DND-41 (cell line): Measurements from ENCODE around the gene SLC40A1.

Experiments
- ATAC-seq: fragments of 200-7000 bp; cut with Tn5 transposase; 3 replicates; pipeline ENCODE4 v1.9.1; 2021; ENCODE audit warnings: low read depth; ENCODE audit not compliant: insufficient read depth
- DNase-seq: peaks from one replicate; pipeline ENCODE4 v3.0.0-alpha.2; 2020
- H2AFZ ChIP-seq: 2 replicates; pipeline ENCODE4 v1.6.0; 2012; ENCODE audit warnings: low read depth, low read length
- H3K27ac ChIP-seq: 2 replicates; pipeline ENCODE4 v1.5.1; 2012; ENCODE audit warnings: low read length, inconsistent platforms
- H3K27me3 ChIP-seq: fragments of 200-600 bp; sonication (generic); 2 replicates; pipeline ENCODE4 v1.6.0; 2012; ENCODE audit warnings: low read length, mild to moderate bottlenecking, inconsistent platforms; ENCODE audit not compliant: insufficient read depth, poor library complexity
- H3K36me3 ChIP-seq: 2 replicates; pipeline ENCODE4 v1.5.1; 2012; ENCODE audit warnings: low read length, inconsistent platforms; ENCODE audit not compliant: insufficient read depth
- H3K4me1 ChIP-seq: 2 replicates; pipeline ENCODE4 v1.5.1; 2012; ENCODE audit warnings: mild to moderate bottlenecking, low read length; ENCODE audit not compliant: insufficient read depth
- H3K4me2 ChIP-seq: 2 replicates; pipeline ENCODE4 v1.6.0; 2012; ENCODE audit warnings: mild to moderate bottlenecking, moderate library complexity, low read length, inconsistent platforms; ENCODE audit not compliant: insufficient read depth
- H3K4me3 ChIP-seq, 2 experiments: fragments of 200-600 bp in 1 of 2; shearing (Covaris generic) in 1 of 2; 2 replicates each; pipeline ENCODE4 v1.5.1; 2012 to 2016; ENCODE audit warnings: inconsistent platforms in 2 of 2, low read length in 2 of 2, mild to moderate bottlenecking in 2 of 2, low read depth in 1 of 2, moderate library complexity in 1 of 2
- H3K79me2 ChIP-seq: 2 replicates; pipeline ENCODE4 v1.6.0; 2012; ENCODE audit warnings: low read length, inconsistent platforms; ENCODE audit not compliant: insufficient read depth
- H3K9ac ChIP-seq: 2 replicates; pipeline ENCODE4 v1.6.0; 2012; ENCODE audit warnings: low read depth, mild to moderate bottlenecking, inconsistent platforms, low read length, moderate library complexity
- H3K9me3 ChIP-seq: 2 replicates; pipeline ENCODE4 v1.5.1; 2012; ENCODE audit warnings: low read length, moderate library complexity, mild to moderate bottlenecking, inconsistent platforms; ENCODE audit not compliant: insufficient read depth, severe bottlenecking
- H4K20me1 ChIP-seq: 2 replicates; pipeline ENCODE4 v1.6.0; 2012; ENCODE audit warnings: low read length; ENCODE audit not compliant: insufficient read depth
- EZH2 ChIP-seq: IDR thresholded peaks from 3 replicates; pipeline ENCODE4 v1.6.1; 2012; ENCODE audit warnings: borderline replicate concordance, low read depth, mild to moderate bottlenecking, moderate library complexity, low read length, inconsistent platforms; ENCODE audit not compliant: severe bottlenecking
- TF ChIP-seq, protein P1 (sequence below): IDR thresholded peaks from 2 replicates; pipeline ENCODE4 v1.5.1; 2012; ENCODE audit warnings: borderline replicate concordance, low read length, moderate library complexity, mild to moderate bottlenecking; ENCODE audit not compliant: poor library complexity, severe bottlenecking; ENCODE audit errors: extremely low read depth

Gene SLC40A1

GRCh38 chr2:189627789-189628188 is 47.2 kb upstream of the SLC40A1 start:
- no peaks in the 10 kb centered on the region for H4K20me1 ChIP-seq
- no peaks in the 10 kb centered on the region for H3K36me3 ChIP-seq
- no peaks in the 10 kb centered on the region for H3K27me3 ChIP-seq
- no peak overlapping the region for H3K4me3 ChIP-seq
- H3K9ac ChIP-seq = no peak overlapping the region
- H3K4me1 ChIP-seq = no peaks in the 10 kb centered on the region
- no peak overlapping the region for H3K27ac ChIP-seq
- TF ChIP-seq, protein P1, sequence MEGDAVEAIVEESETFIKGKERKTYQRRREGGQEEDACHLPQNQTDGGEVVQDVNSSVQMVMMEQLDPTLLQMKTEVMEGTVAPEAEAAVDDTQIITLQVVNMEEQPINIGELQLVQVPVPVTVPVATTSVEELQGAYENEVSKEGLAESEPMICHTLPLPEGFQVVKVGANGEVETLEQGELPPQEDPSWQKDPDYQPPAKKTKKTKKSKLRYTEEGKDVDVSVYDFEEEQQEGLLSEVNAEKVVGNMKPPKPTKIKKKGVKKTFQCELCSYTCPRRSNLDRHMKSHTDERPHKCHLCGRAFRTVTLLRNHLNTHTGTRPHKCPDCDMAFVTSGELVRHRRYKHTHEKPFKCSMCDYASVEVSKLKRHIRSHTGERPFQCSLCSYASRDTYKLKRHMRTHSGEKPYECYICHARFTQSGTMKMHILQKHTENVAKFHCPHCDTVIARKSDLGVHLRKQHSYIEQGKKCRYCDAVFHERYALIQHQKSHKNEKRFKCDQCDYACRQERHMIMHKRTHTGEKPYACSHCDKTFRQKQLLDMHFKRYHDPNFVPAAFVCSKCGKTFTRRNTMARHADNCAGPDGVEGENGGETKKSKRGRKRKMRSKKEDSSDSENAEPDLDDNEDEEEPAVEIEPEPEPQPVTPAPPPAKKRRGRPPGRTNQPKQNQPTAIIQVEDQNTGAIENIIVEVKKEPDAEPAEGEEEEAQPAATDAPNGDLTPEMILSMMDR = no peak
- TF ChIP-seq EZH2 = no peak
- DNase-seq = no peak
- no peaks in the 10 kb centered on the region for H3K9me3 ChIP-seq
- no peaks in the 10 kb centered on the region for H3K79me2 ChIP-seq
- no peak overlapping the region for H3K4me2 ChIP-seq
- no peak overlapping the region for H2AFZ ChIP-seq
- ATAC-seq = no peak

- no peaks in the 10 kb centered on the region for H3K36me3 ChIP-seq
- no peak overlapping the region for H3K9ac ChIP-seq
- ATAC-seq (no peak), DNase-seq (no peak)
- no peak overlapping the region for H3K4me2 ChIP-seq
- H3K79me2 ChIP-seq = no peaks in the 10 kb centered on the region
- no peak overlapping the region for H2AFZ ChIP-seq
- no peaks in the 10 kb centered on the region for H3K9me3 ChIP-seq
- TF ChIP-seq, protein P1 = no peak
- no peak for TF ChIP-seq EZH2
- H3K4me1 ChIP-seq = no peaks in the 10 kb centered on the region
- H4K20me1 ChIP-seq = no peaks in the 10 kb centered on the region
- no peak overlapping the region for H3K27ac ChIP-seq
- H3K27me3 ChIP-seq = no peaks in the 10 kb centered on the region
- no peak overlapping the region for H3K4me3 ChIP-seq
These were observed 45.0 kb upstream of the SLC40A1 start for GRCh38 chr2:189625636-189626035.

DNA sequence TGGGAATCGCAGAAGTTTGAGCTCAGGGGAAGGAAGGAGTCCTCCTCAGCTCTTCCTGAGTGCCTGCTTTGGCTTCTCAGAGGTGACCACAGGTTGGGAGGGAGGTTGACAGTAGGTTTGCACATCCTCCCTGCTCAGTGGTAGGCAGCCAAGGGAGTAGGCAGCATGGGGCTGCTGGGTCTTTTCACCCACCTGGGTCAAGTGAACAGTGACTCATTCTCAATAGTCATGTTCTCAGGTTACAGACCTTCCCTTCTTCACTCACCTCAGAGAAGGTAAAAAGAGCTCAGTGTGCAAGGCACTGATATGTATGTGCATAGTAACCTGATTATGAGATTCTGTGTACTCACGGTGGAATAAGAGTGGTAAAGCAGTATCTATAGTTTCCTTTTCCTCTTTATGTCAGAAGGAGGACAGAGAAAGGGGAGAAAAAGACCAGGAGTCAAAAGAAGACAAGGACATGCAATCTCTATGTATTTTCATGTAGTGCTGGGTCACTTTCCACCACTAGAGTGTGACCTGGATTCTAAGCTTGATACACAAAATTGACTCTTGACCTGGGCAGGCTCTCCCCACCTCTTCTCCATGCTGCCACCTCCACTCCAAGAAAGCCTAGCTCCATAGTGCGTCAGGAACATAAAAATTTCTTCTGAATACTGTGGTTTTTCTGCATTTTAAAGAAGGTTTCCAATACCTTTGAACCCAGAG is 44.2 kb upstream of the SLC40A1 start:
- TF ChIP-seq EZH2 = no peak
- no peaks in the 10 kb centered on the region for H3K79me2 ChIP-seq
- no peak overlapping the region for H2AFZ ChIP-seq
- DNase-seq (no peak), ATAC-seq (no peak)
- no peaks in the 10 kb centered on the region for H3K9me3 ChIP-seq
- H3K4me3 ChIP-seq = no peak overlapping the region
- no peak overlapping the region for H3K4me2 ChIP-seq
- no peak overlapping the region for H3K27ac ChIP-seq
- no peaks in the 10 kb centered on the region for H4K20me1 ChIP-seq
- H3K9ac ChIP-seq = no peak overlapping the region
- no peaks in the 10 kb centered on the region for H3K4me1 ChIP-seq
- H3K27me3 ChIP-seq = no peaks in the 10 kb centered on the region
- H3K36me3 ChIP-seq = no peaks in the 10 kb centered on the region

- no peak overlapping the region for H2AFZ ChIP-seq
- no peaks in the 10 kb centered on the region for H3K27me3 ChIP-seq
- H3K4me1 ChIP-seq = no peaks in the 10 kb centered on the region
- no peak for TF ChIP-seq EZH2
- TF ChIP-seq, protein P1 = no peak
- H3K79me2 ChIP-seq = no peaks in the 10 kb centered on the region
- ATAC-seq = no peak
- no peaks in the 10 kb centered on the region for H3K9me3 ChIP-seq
- no peaks in the 10 kb centered on the region for H4K20me1 ChIP-seq
- no peak overlapping the region for H3K4me3 ChIP-seq
- H3K27ac ChIP-seq = no peak overlapping the region
- H3K9ac ChIP-seq = no peak overlapping the region
- no peak for DNase-seq
- no peak overlapping the region for H3K4me2 ChIP-seq
- no peaks in the 10 kb centered on the region for H3K36me3 ChIP-seq
These were observed 42.5 kb upstream of the SLC40A1 start for GRCh38 chr2:189623049-189623448.
